Panc1 (cell line): ENCODE data around the gene KIF5B. TPM values are rescaled to one million over a fixed set of nuclear protein-coding genes. Genes with fewer than 3 reads are reported as not detected.
A peak's percentile ranks its signal among the peaks of the same experiment; 100 is the strongest.
"Not testable (repeated sequence)": the region's sequence is repeated elsewhere in the genome, so short reads cannot be mapped to it uniquely, and the experiment has no call there.

ENCODE experiments used
- ATAC-seq: fragments of 200-7000 bp; cut with Tn5 transposase; 2 replicates; pipeline ENCODE4 v1.9.1; 2020; ENCODE audit warnings: mild to moderate bottlenecking, moderate library complexity
- BruUV-seq: library from RNA; stranded (reverse); fragments of 400-500 nt; replicated peaks from 2 replicates; lab custom pipeline; 2021; lab: Mats Ljungman, UMichigan
- CTCF ChIA-PET: fragments of 300-600 bp; sonication (Branson Sonifier 250); formaldehyde crosslinking; loops from one replicate; lab custom pipeline; 2022; ENCODE audit warnings: antibody characterized with exemption; lab: Charles Lee
- POLR2A ChIA-PET: fragments of 300-600 bp; sonication (Branson Sonifier 250); formaldehyde crosslinking; loops from one replicate; lab custom pipeline; 2022; ENCODE audit warnings: antibody characterized with exemption; lab: Charles Lee
- DNase-seq: peaks from one replicate; pipeline ENCODE4 v3.0.0-alpha.2; 2010; ENCODE audit warnings: low read depth, low spot score
- H3K27ac ChIP-seq: 2 replicates; pipeline ENCODE4 v1.5.1; 2011; ENCODE audit warnings: mild to moderate bottlenecking, low read length, inconsistent platforms
- H3K27me3 ChIP-seq: fragments of 200-500 bp; sonication (Bioruptor generic); 2 replicates; pipeline ENCODE4 v1.6.0; 2014; ENCODE audit warnings: low read length, inconsistent platforms; ENCODE audit not compliant: control insufficient read depth, insufficient read depth
- H3K36me3 ChIP-seq: fragments of 200-500 bp; sonication (Bioruptor generic); 2 replicates; pipeline ENCODE4 v1.5.1; 2014; ENCODE audit warnings: inconsistent platforms, mild to moderate bottlenecking, low read length, moderate library complexity; ENCODE audit not compliant: control insufficient read depth, insufficient read depth
- H3K4me1 ChIP-seq: 2 replicates; pipeline ENCODE4 v1.5.1; 2011; ENCODE audit warnings: inconsistent platforms, mild to moderate bottlenecking, low read length, moderate library complexity; ENCODE audit not compliant: control insufficient read depth, insufficient read depth
- H3K4me3 ChIP-seq, 2 experiments: 2 replicates each; pipeline ENCODE4 v1.5.1; 2011 to 2012; ENCODE audit warnings: low read depth in 2 of 2, low read length in 2 of 2, mild to moderate bottlenecking in 2 of 2, inconsistent platforms in 1 of 2, moderate library complexity in 1 of 2
- H3K9me3 ChIP-seq: fragments of 200-500 bp; sonication (Bioruptor generic); 2 replicates; pipeline ENCODE4 v1.5.1; 2014; ENCODE audit warnings: low read depth, mild to moderate bottlenecking, inconsistent platforms, low read length, moderate library complexity; ENCODE audit not compliant: control insufficient read depth, insufficient read depth
- POLR2AphosphoS5 ChIP-seq: IDR thresholded peaks from 2 replicates; pipeline ENCODE4 v1.6.1; 2012; ENCODE audit warnings: mild to moderate bottlenecking, low read depth, low read length, moderate library complexity
- SIN3A ChIP-seq: IDR thresholded peaks from 2 replicates; pipeline ENCODE4 v1.6.1; 2012; ENCODE audit warnings: low read depth, mild to moderate bottlenecking, low read length, moderate library complexity, borderline replicate concordance; ENCODE audit not compliant: insufficient read depth
- TCF7L2 ChIP-seq: IDR thresholded peaks from 2 replicates; pipeline ENCODE4 v1.6.1; 2011; ENCODE audit warnings: mild to moderate bottlenecking, low read depth, low read length, inconsistent platforms
- in situ Hi-C: cut with HindIII; loops from 2 replicates; pipeline ENCODE4 v1.10.0; 2016; ENCODE audit warnings: low sequenced_read_pairs, low pct_unique_long_range_greater_than_20kb
- intact Hi-C: fragments of 100-400 bp; cut with micrococcal nuclease; formaldehyde crosslinking; loops from one replicate; pipeline ENCODE4 v1.10.0; 2022; ENCODE audit not compliant: unreplicated experiment
- total RNA-seq: library from RNA; stranded (reverse); gene quantifications from one replicate; pipeline ENCODE4 v1.2.1, GENCODE V29; 2021; ENCODE audit not compliant: unreplicated experiment
- TF ChIP-seq, protein P1 (sequence below): fragments of 450-650 bp; IDR thresholded peaks from 2 replicates; pipeline ENCODE4 v1.5.1; 2017; ENCODE audit warnings: mild to moderate bottlenecking
- TF ChIP-seq, protein P2 (sequence below), 2 experiments: IDR thresholded peaks; 2 replicates each; pipeline ENCODE4 v1.6.1; 2011 to 2012; ENCODE audit warnings: low read depth in 2 of 2, control low read depth in 1 of 2, low read length in 1 of 2, mild to moderate bottlenecking in 1 of 2, moderate library complexity in 1 of 2; ENCODE audit not compliant: insufficient read depth in 1 of 2

The KIF5B gene
- total RNA-seq, 1 experiment from 2014 or later, result 89.9 TPM

DNA sequence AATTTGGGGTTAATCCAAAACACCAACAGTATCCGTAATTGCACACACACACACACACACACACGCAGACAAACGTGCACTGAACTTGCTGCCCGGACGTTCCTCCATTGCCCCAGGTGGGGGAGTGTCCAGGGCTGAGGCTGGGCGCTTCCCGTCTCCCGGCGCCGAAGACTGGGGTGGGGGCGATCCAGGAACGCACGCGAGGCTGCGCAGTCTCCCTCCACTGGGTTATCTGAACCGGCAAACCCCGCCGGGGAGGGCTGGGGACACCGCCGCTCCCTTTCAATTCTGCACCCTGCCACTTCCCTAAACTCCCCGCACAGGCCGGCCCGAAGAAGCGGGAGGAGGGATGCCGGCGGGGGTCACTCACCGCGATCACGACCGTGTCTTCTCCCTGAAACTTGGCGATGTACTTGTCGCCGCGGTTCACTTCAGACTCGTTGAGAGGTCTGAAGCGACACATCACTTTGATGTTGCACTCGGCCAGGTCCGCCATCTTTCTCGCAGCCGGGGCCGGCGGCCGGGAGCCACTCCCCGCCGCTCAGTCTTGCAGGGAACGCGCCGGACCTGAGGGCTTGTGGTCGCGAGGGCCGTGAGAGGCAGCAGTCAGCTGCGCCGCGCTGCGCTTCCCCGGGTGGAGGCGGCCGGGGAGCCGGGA, 618 bp downstream of the KIF5B start:
- no peaks in the 10 kb centered on the region for H3K9me3 ChIP-seq
- ATAC-seq, result peak; percentile 81
- TF ChIP-seq TCF7L2, result peak; percentile 93
- TF ChIP-seq, protein P1, sequence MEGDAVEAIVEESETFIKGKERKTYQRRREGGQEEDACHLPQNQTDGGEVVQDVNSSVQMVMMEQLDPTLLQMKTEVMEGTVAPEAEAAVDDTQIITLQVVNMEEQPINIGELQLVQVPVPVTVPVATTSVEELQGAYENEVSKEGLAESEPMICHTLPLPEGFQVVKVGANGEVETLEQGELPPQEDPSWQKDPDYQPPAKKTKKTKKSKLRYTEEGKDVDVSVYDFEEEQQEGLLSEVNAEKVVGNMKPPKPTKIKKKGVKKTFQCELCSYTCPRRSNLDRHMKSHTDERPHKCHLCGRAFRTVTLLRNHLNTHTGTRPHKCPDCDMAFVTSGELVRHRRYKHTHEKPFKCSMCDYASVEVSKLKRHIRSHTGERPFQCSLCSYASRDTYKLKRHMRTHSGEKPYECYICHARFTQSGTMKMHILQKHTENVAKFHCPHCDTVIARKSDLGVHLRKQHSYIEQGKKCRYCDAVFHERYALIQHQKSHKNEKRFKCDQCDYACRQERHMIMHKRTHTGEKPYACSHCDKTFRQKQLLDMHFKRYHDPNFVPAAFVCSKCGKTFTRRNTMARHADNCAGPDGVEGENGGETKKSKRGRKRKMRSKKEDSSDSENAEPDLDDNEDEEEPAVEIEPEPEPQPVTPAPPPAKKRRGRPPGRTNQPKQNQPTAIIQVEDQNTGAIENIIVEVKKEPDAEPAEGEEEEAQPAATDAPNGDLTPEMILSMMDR, result no peak
- CTCF ChIA-PET, result no interaction called here
- intact Hi-C loops (loop anchor here (10.0 kb wide), 1 partner anchor 149 kb away; no protein-coding TSS in a partner anchor), in situ Hi-C loops (no loop called here)
- no peaks in the 10 kb centered on the region for H3K27me3 ChIP-seq
- POLR2A ChIA-PET, result interaction anchor here (0.6 to 0.7 kb wide), 3 partner anchors 110 to 1028 kb away, joined by 3 to 4 read pairs (median 3); no protein-coding TSS in a partner anchor
- H3K36me3 ChIP-seq, result peaks cover 5% of the 10 kb centered on the region
- peak overlapping the region; percentile 83 to 87 for H3K4me3 ChIP-seq
- no TSS peak for BruUV-seq
- peak overlapping the region; percentile 84 for H3K27ac ChIP-seq
- no peak for DNase-seq
- peaks cover 27% of the 10 kb centered on the region for H3K4me1 ChIP-seq

DNA sequence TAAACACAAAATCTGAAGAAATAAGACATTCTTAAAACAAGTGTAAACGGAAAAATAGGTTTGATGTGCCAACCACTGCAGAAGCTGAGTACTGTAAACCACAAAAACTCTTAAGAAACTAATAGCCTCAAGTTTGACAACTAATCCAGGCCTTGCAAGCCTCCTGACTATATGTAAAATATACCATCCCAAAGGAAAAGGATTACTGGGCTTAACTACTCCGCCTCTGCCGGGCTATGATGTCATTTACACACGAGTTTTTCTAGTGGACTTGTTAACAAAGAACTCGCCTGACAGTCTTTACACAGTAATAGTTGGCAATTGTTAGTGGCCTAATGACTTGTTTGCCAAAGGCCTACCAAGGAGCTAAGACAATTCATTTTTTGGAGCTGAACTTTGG, 2.1 kb downstream of the KIF5B start:
- ATAC-seq (no peak), DNase-seq (no peak)
- CTCF ChIA-PET, result no interaction called here
- BruUV-seq, result no TSS peak
- intact Hi-C loops, result loop anchor here (10.0 kb wide), 1 partner anchor 151 kb away; no protein-coding TSS in a partner anchor
- Histone ChIP-seq H3K4me3 (peak overlapping the region; percentile 83 to 87), H3K4me1 (peaks cover 36% of the 10 kb centered on the region), H3K36me3 (peaks cover 7% of the 10 kb centered on the region), H3K27ac (peak overlapping the region; percentile 23; the same call in 1 of the 2 replicates), H3K9me3 (no peaks in the 10 kb centered on the region), H3K27me3 (no peaks in the 10 kb centered on the region)
- POLR2A ChIA-PET, result no interaction called here
- in situ Hi-C loops, result no loop called here
- TF ChIP-seq POLR2AphosphoS5 (no peak), TCF7L2 (no peak), SIN3A (no peak)
- TF ChIP-seq, protein P2, sequence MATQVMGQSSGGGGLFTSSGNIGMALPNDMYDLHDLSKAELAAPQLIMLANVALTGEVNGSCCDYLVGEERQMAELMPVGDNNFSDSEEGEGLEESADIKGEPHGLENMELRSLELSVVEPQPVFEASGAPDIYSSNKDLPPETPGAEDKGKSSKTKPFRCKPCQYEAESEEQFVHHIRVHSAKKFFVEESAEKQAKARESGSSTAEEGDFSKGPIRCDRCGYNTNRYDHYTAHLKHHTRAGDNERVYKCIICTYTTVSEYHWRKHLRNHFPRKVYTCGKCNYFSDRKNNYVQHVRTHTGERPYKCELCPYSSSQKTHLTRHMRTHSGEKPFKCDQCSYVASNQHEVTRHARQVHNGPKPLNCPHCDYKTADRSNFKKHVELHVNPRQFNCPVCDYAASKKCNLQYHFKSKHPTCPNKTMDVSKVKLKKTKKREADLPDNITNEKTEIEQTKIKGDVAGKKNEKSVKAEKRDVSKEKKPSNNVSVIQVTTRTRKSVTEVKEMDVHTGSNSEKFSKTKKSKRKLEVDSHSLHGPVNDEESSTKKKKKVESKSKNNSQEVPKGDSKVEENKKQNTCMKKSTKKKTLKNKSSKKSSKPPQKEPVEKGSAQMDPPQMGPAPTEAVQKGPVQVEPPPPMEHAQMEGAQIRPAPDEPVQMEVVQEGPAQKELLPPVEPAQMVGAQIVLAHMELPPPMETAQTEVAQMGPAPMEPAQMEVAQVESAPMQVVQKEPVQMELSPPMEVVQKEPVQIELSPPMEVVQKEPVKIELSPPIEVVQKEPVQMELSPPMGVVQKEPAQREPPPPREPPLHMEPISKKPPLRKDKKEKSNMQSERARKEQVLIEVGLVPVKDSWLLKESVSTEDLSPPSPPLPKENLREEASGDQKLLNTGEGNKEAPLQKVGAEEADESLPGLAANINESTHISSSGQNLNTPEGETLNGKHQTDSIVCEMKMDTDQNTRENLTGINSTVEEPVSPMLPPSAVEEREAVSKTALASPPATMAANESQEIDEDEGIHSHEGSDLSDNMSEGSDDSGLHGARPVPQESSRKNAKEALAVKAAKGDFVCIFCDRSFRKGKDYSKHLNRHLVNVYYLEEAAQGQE (IDR thresholded peaks at IDR 0.05; ENCODE audit: insufficient read depth in 1 of 2, low read depth in 2 of 2, low read length in 1 of 2), result no peak
- TF ChIP-seq, protein P1, result no peak

- POLR2A ChIA-PET, H3K9me3 ChIP-seq, H3K27me3 ChIP-seq, ATAC-seq, DNase-seq, H3K36me3 ChIP-seq, in situ Hi-C loops, H3K27ac ChIP-seq, CTCF ChIA-PET, BruUV-seq: not testable (repeated sequence)
- peak overlapping the region; percentile 83 to 87; a peak in 3 of 4 replicates for H3K4me3 ChIP-seq
- H3K4me1 ChIP-seq, result peaks cover 36% of the 10 kb centered on the region
- intact Hi-C loops, result loop anchor here (10.0 kb wide), 1 partner anchor 151 kb away; no protein-coding TSS in a partner anchor
Measured at GRCh38 chr10:32053392-32053791, 2.8 kb downstream of the KIF5B start.
